ENCODE data around the gene TLE4.
A peak's percentile ranks its signal among the peaks of the same experiment; 100 is the strongest.

Gene TLE4

DNA sequence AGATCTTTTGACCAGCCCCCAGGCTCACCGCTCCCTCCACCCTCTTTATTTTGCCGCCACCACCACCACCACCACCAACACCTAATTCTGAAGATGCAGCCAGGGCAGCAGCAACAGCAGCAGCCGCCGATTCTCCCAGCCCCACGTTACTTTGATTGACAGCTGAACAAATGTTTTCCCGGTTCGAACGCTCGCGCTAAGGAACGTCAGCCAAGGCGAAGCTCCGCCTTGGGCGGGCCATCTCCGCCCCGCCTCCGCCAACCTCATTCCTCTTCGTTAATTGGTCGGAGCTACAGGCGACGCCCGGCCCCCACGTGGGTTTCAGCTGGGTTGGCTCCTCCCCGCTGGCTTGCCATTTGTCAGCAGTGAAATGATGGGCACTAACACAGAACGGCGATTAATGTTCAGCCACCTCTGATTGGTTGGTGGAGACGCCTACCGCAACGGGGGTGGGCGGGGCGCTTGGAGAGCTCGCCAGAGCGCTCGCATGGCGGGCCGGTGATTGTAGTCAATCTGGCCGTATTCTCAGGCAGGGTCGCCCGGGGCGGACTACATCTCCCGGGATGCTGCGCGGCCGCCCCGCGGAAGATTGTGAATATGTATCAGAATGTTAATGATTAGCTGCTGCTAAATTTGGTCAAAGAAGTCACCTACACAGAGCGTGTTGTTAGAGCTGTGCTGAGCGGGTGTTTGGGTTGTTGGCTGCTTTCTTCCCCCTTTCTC is at the start of gene TLE4:
TLE4 (plus strand) TSS at position 657 of the 723 bp plus-strand sequence. CDS start 826 bp downstream, outside the sequence.
- TF ChIP-seq, protein P1, sequence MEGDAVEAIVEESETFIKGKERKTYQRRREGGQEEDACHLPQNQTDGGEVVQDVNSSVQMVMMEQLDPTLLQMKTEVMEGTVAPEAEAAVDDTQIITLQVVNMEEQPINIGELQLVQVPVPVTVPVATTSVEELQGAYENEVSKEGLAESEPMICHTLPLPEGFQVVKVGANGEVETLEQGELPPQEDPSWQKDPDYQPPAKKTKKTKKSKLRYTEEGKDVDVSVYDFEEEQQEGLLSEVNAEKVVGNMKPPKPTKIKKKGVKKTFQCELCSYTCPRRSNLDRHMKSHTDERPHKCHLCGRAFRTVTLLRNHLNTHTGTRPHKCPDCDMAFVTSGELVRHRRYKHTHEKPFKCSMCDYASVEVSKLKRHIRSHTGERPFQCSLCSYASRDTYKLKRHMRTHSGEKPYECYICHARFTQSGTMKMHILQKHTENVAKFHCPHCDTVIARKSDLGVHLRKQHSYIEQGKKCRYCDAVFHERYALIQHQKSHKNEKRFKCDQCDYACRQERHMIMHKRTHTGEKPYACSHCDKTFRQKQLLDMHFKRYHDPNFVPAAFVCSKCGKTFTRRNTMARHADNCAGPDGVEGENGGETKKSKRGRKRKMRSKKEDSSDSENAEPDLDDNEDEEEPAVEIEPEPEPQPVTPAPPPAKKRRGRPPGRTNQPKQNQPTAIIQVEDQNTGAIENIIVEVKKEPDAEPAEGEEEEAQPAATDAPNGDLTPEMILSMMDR (conservative IDR thresholded peaks at IDR 0.05; ENCODE audit: low read depth, low read length) = no peak
- DNase-seq (ENCODE audit: low read depth) = peak; percentile 100

DNA sequence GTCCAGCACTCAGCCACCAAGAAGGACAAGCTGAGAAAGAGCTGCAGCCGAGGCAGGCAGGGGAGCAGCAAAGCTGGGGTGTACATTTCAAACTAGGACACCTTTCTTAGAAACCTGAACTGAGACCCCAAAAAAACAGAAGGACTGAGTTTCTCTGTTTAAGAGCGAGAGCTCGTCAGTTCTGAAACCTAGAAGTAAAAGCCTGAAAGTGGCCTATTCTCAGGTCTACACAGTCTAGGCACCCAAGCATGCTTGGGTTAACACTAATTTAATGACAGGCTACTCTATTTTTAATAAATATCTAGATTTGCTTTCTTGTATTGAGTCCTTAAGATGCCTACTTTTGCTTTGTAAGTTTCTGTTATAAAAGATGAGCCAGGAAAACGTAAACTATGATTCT is 49.0 kb upstream of the TLE4 start:
- TF ChIP-seq, protein P1 (conservative IDR thresholded peaks at IDR 0.05; ENCODE audit: low read depth, low read length) = no peak
- no peak overlapping the region for H3K4me3 ChIP-seq (ENCODE audit: low read length)
- no peak for DNase-seq (ENCODE audit: low read depth)

More for the DNA sequence above, at the start of gene TLE4:
- H3K4me3 ChIP-seq (ENCODE audit: low read length) = peak within 1 kb of the TSS; percentile 93

DNA sequence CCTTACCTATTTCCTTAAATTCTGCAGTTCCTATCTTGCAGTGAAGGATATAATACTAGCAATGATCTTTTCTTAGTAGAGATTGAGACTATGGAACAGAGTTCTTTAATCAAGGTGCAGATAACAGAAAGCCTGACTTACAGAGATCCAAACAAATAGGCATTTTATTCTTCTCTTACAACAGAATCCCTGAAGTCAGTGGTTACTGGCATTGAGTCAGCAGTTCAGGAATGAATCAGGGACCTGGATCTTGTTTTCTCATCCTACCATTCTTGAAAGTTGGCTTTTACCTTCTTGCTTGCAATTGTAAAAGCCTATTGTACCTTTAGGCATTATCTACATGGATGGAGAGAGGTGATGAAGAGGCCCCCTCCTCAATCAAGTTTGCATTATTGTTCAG is 47.5 kb upstream of the TLE4 start:
- no peak overlapping the region for H3K4me3 ChIP-seq (ENCODE audit: low read length)
- TF ChIP-seq, protein P1 (conservative IDR thresholded peaks at IDR 0.05; ENCODE audit: low read depth, low read length) = no peak
- DNase-seq (ENCODE audit: low read depth) = no peak

DNA sequence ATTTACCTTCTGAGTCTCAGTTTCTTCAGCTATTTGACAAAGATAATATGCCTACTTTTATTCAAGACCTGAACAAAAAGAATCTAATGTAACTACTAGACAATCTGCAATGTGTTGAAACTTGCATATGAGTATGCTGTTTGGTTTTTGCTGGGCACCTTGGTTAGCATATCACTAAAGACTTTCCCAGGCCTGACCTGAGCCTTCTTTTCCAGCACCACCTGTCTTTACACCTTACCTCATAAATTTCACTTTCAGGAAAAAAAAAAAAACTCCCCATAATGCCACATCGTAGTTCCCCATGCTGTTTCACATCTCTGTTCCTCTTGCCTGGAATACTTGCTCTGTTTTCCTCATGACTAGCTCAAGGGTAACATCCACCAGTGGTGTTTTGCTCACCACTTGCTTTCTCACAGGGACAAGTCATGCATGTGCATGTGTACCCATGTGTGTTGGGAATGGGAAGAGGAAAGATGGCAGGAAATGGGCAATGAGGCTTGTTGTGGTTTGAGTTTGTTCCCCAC is 45.6 kb upstream of the TLE4 start:
- no peak overlapping the region for H3K4me3 ChIP-seq (ENCODE audit: low read length)
- no peak for DNase-seq (ENCODE audit: low read depth)
- TF ChIP-seq, protein P1 (conservative IDR thresholded peaks at IDR 0.05; ENCODE audit: low read depth, low read length) = no peak

DNA sequence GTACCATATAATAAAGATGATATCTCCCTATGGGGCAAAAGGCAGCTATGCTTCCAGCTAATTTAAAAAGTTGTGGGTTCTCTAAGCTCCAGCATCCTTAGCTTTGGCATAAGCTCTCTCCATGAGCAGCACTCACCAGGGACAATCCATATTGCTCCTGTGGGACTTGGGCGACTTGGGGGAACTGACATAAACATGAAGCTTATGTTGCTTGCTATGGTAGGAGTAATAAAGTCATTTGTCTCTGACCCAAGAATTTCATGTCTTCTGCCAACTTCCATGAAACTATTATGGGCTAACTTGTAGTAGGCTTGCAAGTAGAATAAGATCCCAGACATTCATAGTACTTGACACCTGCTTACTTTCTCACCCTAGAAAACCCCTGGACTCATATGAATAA is 36.2 kb upstream of the TLE4 start:
- DNase-seq (ENCODE audit: low read depth) = no peak
- no peak overlapping the region for H3K4me3 ChIP-seq (ENCODE audit: low read length)
- TF ChIP-seq, protein P1 (conservative IDR thresholded peaks at IDR 0.05; ENCODE audit: low read depth, low read length) = no peak

DNA sequence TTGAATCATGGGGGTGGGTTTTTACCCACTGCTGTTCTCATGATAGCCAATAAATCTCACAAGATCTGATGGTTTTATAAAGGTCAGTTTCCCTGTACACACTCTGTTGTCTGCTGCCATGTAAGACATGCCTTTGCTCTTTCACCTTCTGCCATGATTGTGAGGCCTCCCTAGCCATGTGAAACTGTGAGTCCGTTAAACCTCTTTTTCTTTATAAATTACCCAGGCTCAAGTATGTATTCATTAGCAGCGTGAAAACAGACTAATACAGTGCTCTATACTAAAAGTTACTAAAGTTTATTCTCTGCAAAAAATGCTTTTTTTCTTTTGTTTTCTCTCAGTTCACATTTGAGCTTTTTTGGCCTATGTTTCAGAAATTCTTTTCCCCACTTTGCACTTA is 33.9 kb upstream of the TLE4 start:
- TF ChIP-seq, protein P1 (conservative IDR thresholded peaks at IDR 0.05; ENCODE audit: low read depth, low read length) = no peak
- DNase-seq (ENCODE audit: low read depth) = no peak
- H3K4me3 ChIP-seq (ENCODE audit: low read length) = no peak overlapping the region

Measured in retinal pigment epithelial cell (primary cell).